ENCODE data around the gene ITCH.
"Not testable (repeated sequence)": the region's sequence is repeated elsewhere in the genome, so short reads cannot be mapped to it uniquely, and the experiment has no call there.

ITCH gene

GRCh38 chr20:34421766-34422466 lies 58.8 kb downstream of the ITCH start:
- no peak for DNase-seq

GRCh38 chr20:34425032-34425690 lies 62.1 kb downstream of the ITCH start:
- not testable (repeated sequence) for DNase-seq

GRCh38 chr20:34426026-34426425 lies 63.0 kb downstream of the ITCH start:
- DNase-seq, result no peak

GRCh38 chr20:34427331-34427730 lies 64.3 kb downstream of the ITCH start:
- no peak for DNase-seq

GRCh38 chr20:34427784-34428183 lies 64.7 kb downstream of the ITCH start:
- DNase-seq, result no peak

- DNase-seq, result no peak
These were observed 68.1 kb downstream of the ITCH start for GRCh38 chr20:34431168-34431567.

GRCh38 chr20:34432663-34433062 lies 69.6 kb downstream of the ITCH start:
- DNase-seq, result not testable (repeated sequence)

GRCh38 chr20:34433391-34433790 lies 70.3 kb downstream of the ITCH start:
- no peak for DNase-seq

- DNase-seq, result no peak
These were observed 72.5 kb downstream of the ITCH start for GRCh38 chr20:34435589-34435988.

- no peak for DNase-seq
These were observed 74.4 kb downstream of the ITCH start for GRCh38 chr20:34437330-34437986.

- DNase-seq, result no peak
These were observed 76.1 kb downstream of the ITCH start for GRCh38 chr20:34439168-34439567.

- DNase-seq, result not testable (repeated sequence)
These were observed 78.3 kb downstream of the ITCH start for GRCh38 chr20:34441423-34441822.

- no peak for DNase-seq
These were observed 80.5 kb downstream of the ITCH start for GRCh38 chr20:34443546-34443945.

GRCh38 chr20:34445177-34446065 lies 82.3 kb downstream of the ITCH start:
- DNase-seq, result no peak

GRCh38 chr20:34448517-34448916 lies 85.4 kb downstream of the ITCH start:
- DNase-seq, result no peak

- no peak for DNase-seq
These were observed 86.9 kb downstream of the ITCH start for GRCh38 chr20:34449674-34450592.

- no peak for DNase-seq
These were observed 89.4 kb downstream of the ITCH start for GRCh38 chr20:34452281-34452982.

- DNase-seq, result no peak
These were observed 95.6 kb downstream of the ITCH start for GRCh38 chr20:34458631-34459030.

- DNase-seq, result no peak
These were observed 96.3 kb downstream of the ITCH start for GRCh38 chr20:34459209-34459897.

- no peak for DNase-seq
These were observed 98.7 kb downstream of the ITCH start for GRCh38 chr20:34461779-34462087.

GRCh38 chr20:34468951-34469350 lies 105.9 kb downstream of the ITCH start:
- DNase-seq, result no peak
